ENCODE measurements around the gene NOP16. TPM values are rescaled to one million over a fixed set of nuclear protein-coding genes. Genes with fewer than 3 reads are reported as not detected.

Gene NOP16
- total RNA-seq, 1 experiment from 2014 or later, result 31.5 TPM

DNA sequence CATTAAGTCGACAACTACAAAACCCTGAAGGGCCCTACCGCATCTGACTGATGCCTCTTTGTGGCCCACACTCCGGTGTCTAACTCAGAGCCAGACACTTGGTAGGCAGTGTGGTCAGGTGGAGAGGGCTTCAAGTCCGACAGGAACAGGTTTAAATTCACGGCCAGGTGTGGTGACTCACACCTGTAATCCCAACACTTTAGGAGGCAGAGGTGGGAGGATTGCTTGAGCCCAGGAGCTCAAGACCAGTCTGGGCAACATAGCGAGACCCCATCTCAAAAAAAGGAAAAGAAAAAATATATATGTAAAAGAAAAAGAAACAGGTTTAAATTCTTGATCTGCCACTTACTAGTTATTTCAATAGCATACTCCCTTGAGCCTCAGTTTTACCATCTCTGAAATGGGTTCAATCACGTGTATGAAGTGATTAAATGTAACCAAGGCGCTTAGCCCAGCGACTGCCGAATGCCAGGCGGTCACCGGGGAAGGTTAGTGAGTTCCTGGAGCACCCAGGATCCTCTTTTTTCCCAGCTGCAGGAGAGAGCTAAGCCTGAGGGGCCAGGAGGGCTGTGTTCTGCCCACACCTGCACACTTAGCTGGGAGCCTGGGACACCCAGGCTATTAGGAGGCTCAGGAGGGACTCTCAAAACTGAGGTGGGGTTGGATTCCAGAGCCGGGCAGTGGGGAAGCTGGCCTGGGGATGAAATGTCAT, 27.0 kb upstream of the NOP16 start:
- peaks cover 81% of the 10 kb centered on the region for H3K4me1 ChIP-seq (replicated peaks; ENCODE audit: insufficient read depth)
- peak overlapping the region; percentile 98 for H3K4me3 ChIP-seq
- peaks cover 7% of the 10 kb centered on the region; the same call in 1 of the 2 replicates for H3K9me3 ChIP-seq (ENCODE audit: insufficient read depth, low read depth)
- H3K9me2 ChIP-seq (ENCODE audit: insufficient read depth), result no peaks in the 10 kb centered on the region
- intact Hi-C loops (cut with micrococcal nuclease; ENCODE audit: unreplicated experiment), result loop anchor here (5.0 kb wide), 2 partner anchors 82 to 407 kb away; no protein-coding TSS in a partner anchor
- H3F3A ChIP-seq (ENCODE audit: insufficient read depth, low read depth), result peaks cover 70% of the 10 kb centered on the region
- H4K20me1 ChIP-seq (ENCODE audit: insufficient read depth), result peaks cover 31% of the 10 kb centered on the region
- DNase-seq, result peak in 1 of 2 experiments; percentile 67
- no peaks in the 10 kb centered on the region for H3K27me3 ChIP-seq (ENCODE audit: insufficient read depth, low read depth)
- peak overlapping the region; percentile 83 for H3K27ac ChIP-seq
- peak overlapping the region; percentile 72; the same call in 1 of the 2 replicates for H2AFZ ChIP-seq
- no peak for TF ChIP-seq EZH2 (IDR thresholded peaks at IDR 0.05; ENCODE audit: low read depth)
- TF ChIP-seq, protein P1, sequence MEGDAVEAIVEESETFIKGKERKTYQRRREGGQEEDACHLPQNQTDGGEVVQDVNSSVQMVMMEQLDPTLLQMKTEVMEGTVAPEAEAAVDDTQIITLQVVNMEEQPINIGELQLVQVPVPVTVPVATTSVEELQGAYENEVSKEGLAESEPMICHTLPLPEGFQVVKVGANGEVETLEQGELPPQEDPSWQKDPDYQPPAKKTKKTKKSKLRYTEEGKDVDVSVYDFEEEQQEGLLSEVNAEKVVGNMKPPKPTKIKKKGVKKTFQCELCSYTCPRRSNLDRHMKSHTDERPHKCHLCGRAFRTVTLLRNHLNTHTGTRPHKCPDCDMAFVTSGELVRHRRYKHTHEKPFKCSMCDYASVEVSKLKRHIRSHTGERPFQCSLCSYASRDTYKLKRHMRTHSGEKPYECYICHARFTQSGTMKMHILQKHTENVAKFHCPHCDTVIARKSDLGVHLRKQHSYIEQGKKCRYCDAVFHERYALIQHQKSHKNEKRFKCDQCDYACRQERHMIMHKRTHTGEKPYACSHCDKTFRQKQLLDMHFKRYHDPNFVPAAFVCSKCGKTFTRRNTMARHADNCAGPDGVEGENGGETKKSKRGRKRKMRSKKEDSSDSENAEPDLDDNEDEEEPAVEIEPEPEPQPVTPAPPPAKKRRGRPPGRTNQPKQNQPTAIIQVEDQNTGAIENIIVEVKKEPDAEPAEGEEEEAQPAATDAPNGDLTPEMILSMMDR (conservative IDR thresholded peaks at IDR 0.05), result no peak
- TSS peak; percentile 40 for BruUV-seq (replicated peaks)
- H3K79me2 ChIP-seq (ENCODE audit: low read depth), result peaks cover 44% of the 10 kb centered on the region
- peak overlapping the region; percentile 93 for H3K4me2 ChIP-seq
- CTCF ChIA-PET, result interaction anchor here (0.6 to 1.0 kb wide), 3 partner anchors 122 to 369 kb away, joined by 3 read pairs; partner anchors contain the start of gene RNF44
- no peaks in the 10 kb centered on the region for H3K36me3 ChIP-seq (ENCODE audit: low read depth)
- POLR2A ChIA-PET (ENCODE audit: unreplicated experiment), result interaction anchor here (0.5 to 1.0 kb wide), 4 partner anchors 32 to 406 kb away, joined by 3 to 5 read pairs (median 4); no protein-coding TSS in a partner anchor

DNA sequence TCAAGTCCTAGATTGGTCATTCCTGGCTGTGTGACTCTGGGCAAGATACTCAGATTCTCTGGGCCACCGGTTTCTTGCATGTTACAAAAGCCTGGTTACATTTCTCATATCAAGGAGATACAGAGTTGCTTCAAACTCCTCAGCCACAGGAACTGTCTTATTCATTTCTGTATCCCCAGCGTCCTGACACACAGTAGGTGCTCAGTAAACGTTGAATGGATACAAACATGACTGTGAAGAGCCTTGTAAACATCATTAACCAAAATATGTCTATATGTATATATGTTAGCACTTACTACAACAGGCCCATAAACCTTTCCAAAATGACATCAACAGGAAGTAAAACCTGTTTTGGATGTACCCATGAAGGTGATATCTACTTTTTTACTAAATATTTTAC, 26.3 kb upstream of the NOP16 start:
- H3K4me3 ChIP-seq, result peak overlapping the region; percentile 98
- TF ChIP-seq, protein P1 (conservative IDR thresholded peaks at IDR 0.05), result no peak
- TF ChIP-seq EZH2 (IDR thresholded peaks at IDR 0.05; ENCODE audit: low read depth), result no peak
- POLR2A ChIA-PET (ENCODE audit: unreplicated experiment), result no interaction called here

DNA sequence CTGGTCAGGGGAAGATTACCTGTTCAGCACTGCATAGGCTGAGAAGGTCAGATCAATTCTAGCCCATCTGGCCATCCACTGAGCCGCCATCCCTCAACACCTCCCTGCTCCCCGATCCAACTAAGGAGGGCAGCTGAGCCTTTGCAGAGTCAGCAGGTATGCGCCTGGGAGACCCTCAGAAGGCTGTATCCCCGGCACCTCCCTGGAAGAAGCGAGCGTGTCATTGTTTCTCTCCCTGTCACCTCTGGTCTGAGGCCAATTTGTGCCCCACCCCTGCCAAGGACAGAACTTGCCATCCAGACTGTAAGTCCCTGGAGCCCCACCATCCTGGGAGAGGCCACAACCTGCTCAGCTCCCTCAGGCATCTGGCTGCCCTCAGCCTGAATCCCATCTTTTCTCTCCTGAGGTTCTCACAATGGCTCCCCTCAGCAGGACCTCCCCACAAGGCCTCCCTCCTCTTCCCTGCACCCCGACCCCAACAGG, 25.4 kb upstream of the NOP16 start:
- Histone ChIP-seq H3K27ac (no peak overlapping the region), H3K79me2 (ENCODE audit: low read depth) (peaks cover 56% of the 10 kb centered on the region), H3F3A (ENCODE audit: insufficient read depth, low read depth) (peaks cover 61% of the 10 kb centered on the region), H2AFZ (no peak overlapping the region), H3K4me1 (replicated peaks; ENCODE audit: insufficient read depth) (peaks cover 71% of the 10 kb centered on the region), H3K27me3 (ENCODE audit: insufficient read depth, low read depth) (no peaks in the 10 kb centered on the region), H3K4me2 (peak overlapping the region; percentile 93), H3K36me3 (ENCODE audit: low read depth) (peaks cover 7% of the 10 kb centered on the region; the same call in 1 of the 2 replicates), H4K20me1 (ENCODE audit: insufficient read depth) (peaks cover 37% of the 10 kb centered on the region), H3K9me3 (ENCODE audit: insufficient read depth, low read depth) (no peaks in the 10 kb centered on the region), H3K9me2 (ENCODE audit: insufficient read depth) (no peaks in the 10 kb centered on the region), H3K4me3 (no peak overlapping the region)
- TF ChIP-seq, protein P1 (conservative IDR thresholded peaks at IDR 0.05), result no peak
- TF ChIP-seq EZH2 (IDR thresholded peaks at IDR 0.05; ENCODE audit: low read depth), result no peak
- no TSS peak for BruUV-seq (replicated peaks)
- ChIA-PET CTCF (interaction anchor here (0.6 kb wide), 1 partner anchor 515 kb away, joined by 8 read pairs; no protein-coding TSS in a partner anchor), POLR2A (ENCODE audit: unreplicated experiment) (no interaction called here)
- intact Hi-C loops (cut with micrococcal nuclease; ENCODE audit: unreplicated experiment), result no loop called here
- DNase-seq, result peak in 1 of 2 experiments; percentile 24

More for the DNA sequence above, 26.3 kb upstream of the NOP16 start:
- CTCF ChIA-PET, result interaction anchor here (0.6 to 0.7 kb wide), 2 partner anchors 66 to 561 kb away, joined by 4 read pairs; no protein-coding TSS in a partner anchor
- H3K4me2 ChIP-seq, result peak overlapping the region; percentile 93
- peak overlapping the region; percentile 83 for H3K27ac ChIP-seq
- peaks cover 81% of the 10 kb centered on the region for H3K4me1 ChIP-seq (replicated peaks; ENCODE audit: insufficient read depth)
- H4K20me1 ChIP-seq (ENCODE audit: insufficient read depth), result peaks cover 37% of the 10 kb centered on the region
- H3F3A ChIP-seq (ENCODE audit: insufficient read depth, low read depth), result peaks cover 70% of the 10 kb centered on the region
- peaks cover under 1% of the 10 kb centered on the region; the same call in 1 of the 2 replicates for H3K9me3 ChIP-seq (ENCODE audit: insufficient read depth, low read depth)
- intact Hi-C loops (cut with micrococcal nuclease; ENCODE audit: unreplicated experiment), result loop anchor here (5.0 kb wide), 2 partner anchors 83 to 408 kb away; no protein-coding TSS in a partner anchor
- no TSS peak for BruUV-seq (replicated peaks)
- H3K9me2 ChIP-seq (ENCODE audit: insufficient read depth), result no peaks in the 10 kb centered on the region
- H3K36me3 ChIP-seq (ENCODE audit: low read depth), result peaks cover 3% of the 10 kb centered on the region; the same call in 1 of the 2 replicates
- DNase-seq, result peak in 1 of 2 experiments; percentile 50
- H3K79me2 ChIP-seq (ENCODE audit: low read depth), result peaks cover 51% of the 10 kb centered on the region
- no peak overlapping the region for H2AFZ ChIP-seq
- no peaks in the 10 kb centered on the region for H3K27me3 ChIP-seq (ENCODE audit: insufficient read depth, low read depth)
